ENCODE results near the gene EFHD1. TPM values are rescaled to one million over a fixed set of nuclear protein-coding genes. Genes with fewer than 3 reads are reported as not detected.

EFHD1 gene
- 10 to 100 TPM in 3 of 4 donors, 1 to 10 TPM in 1; 6.0 to 56.9 (median 25.8) TPM for total RNA-seq

- no peak for TF ChIP-seq CTCF (IDR thresholded peaks at IDR 0.05; ENCODE audit: low read depth)
Observed at GRCh38 chr2:232633413-232634205, at the start of gene EFHD1. Gene EFHD1 (plus strand): TSS chr2:232633604. CDS start chr2:232633705, 101 bp downstream.

GRCh38 chr2:232584238-232584637, 49.2 kb upstream of the EFHD1 start:
- no peak for TF ChIP-seq CTCF (IDR thresholded peaks at IDR 0.05; ENCODE audit: low read depth)

- no peak for TF ChIP-seq CTCF (IDR thresholded peaks at IDR 0.05; ENCODE audit: low read depth)
Observed at GRCh38 chr2:232586943-232587505, 46.4 kb upstream of the EFHD1 start.

- TF ChIP-seq CTCF (IDR thresholded peaks at IDR 0.05; ENCODE audit: low read depth), result no peak
Observed at GRCh38 chr2:232587512-232587911, 45.9 kb upstream of the EFHD1 start.

GRCh38 chr2:232588031-232588430, 45.4 kb upstream of the EFHD1 start:
- no peak for TF ChIP-seq CTCF (IDR thresholded peaks at IDR 0.05; ENCODE audit: low read depth)

GRCh38 chr2:232588680-232589585, 44.5 kb upstream of the EFHD1 start:
- no peak for TF ChIP-seq CTCF (IDR thresholded peaks at IDR 0.05; ENCODE audit: low read depth)
